ENCODE measurements around the gene OAT.
"Not testable (repeated sequence)": the region's sequence is repeated elsewhere in the genome, so short reads cannot be mapped to it uniquely, and the experiment has no call there.

The OAT gene

GRCh38 chr10:124451276-124451675 lies 32.6 kb upstream of the OAT start:
- Mint-ChIP-seq H3K9me3 (ENCODE audit: low read depth) (no peaks in the 10 kb centered on the region), H3K4me1 (ENCODE audit: low read depth) (peaks cover 17% of the 10 kb centered on the region), H3K36me3 (no peaks in the 10 kb centered on the region), H3K4me3 (no peak overlapping the region), H3K27me3 (peaks cover 39% of the 10 kb centered on the region), H3K27ac (no peak overlapping the region)

GRCh38 chr10:124450783-124451057 lies 32.0 kb upstream of the OAT start:
- H3K27ac Mint-ChIP-seq: no peak overlapping the region
- no peak overlapping the region for H3K4me3 Mint-ChIP-seq
- H3K27me3 Mint-ChIP-seq: peaks cover 37% of the 10 kb centered on the region
- H3K9me3 Mint-ChIP-seq (ENCODE audit: low read depth): no peaks in the 10 kb centered on the region
- no peaks in the 10 kb centered on the region for H3K36me3 Mint-ChIP-seq
- peaks cover 17% of the 10 kb centered on the region for H3K4me1 Mint-ChIP-seq (ENCODE audit: low read depth)

- H3K4me3 Mint-ChIP-seq: peak within 1 kb of the TSS; percentile 67
- H3K9me3 Mint-ChIP-seq (ENCODE audit: low read depth): no peaks in the 10 kb centered on the region
- peaks cover 39% of the 10 kb centered on the region for H3K27me3 Mint-ChIP-seq
- H3K36me3 Mint-ChIP-seq: no peaks in the 10 kb centered on the region
- H3K4me1 Mint-ChIP-seq (ENCODE audit: low read depth): peaks cover 17% of the 10 kb centered on the region
- H3K27ac Mint-ChIP-seq: no peak within 1 kb of the TSS
Measured at GRCh38 chr10:124450012-124450782, 31.5 kb upstream of the OAT start, which contains the start of gene NKX1-2. Gene NKX1-2, minus strand, starts transcription at chr10:124450035. Its CDS starts 92 bp downstream, at chr10:124449943.

GRCh38 chr10:124449170-124450011 lies 30.7 kb upstream of the OAT start:
- peak overlapping the region; percentile 59 for H3K4me3 Mint-ChIP-seq
- H3K4me1 Mint-ChIP-seq (ENCODE audit: low read depth): peaks cover 17% of the 10 kb centered on the region
- H3K9me3 Mint-ChIP-seq (ENCODE audit: low read depth): no peaks in the 10 kb centered on the region
- no peaks in the 10 kb centered on the region for H3K36me3 Mint-ChIP-seq
- peaks cover 39% of the 10 kb centered on the region for H3K27me3 Mint-ChIP-seq
- H3K27ac Mint-ChIP-seq: no peak overlapping the region

- H3K27ac Mint-ChIP-seq: no peak overlapping the region
- peaks cover 17% of the 10 kb centered on the region for H3K4me1 Mint-ChIP-seq (ENCODE audit: low read depth)
- no peaks in the 10 kb centered on the region for H3K36me3 Mint-ChIP-seq
- peaks cover 35% of the 10 kb centered on the region for H3K27me3 Mint-ChIP-seq
- no peaks in the 10 kb centered on the region for H3K9me3 Mint-ChIP-seq (ENCODE audit: low read depth)
- H3K4me3 Mint-ChIP-seq: peak overlapping the region; percentile 30
Measured at GRCh38 chr10:124448696-124449169, 30.0 kb upstream of the OAT start.

GRCh38 chr10:124447751-124448466 lies 29.2 kb upstream of the OAT start:
- Mint-ChIP-seq H3K36me3 (no peaks in the 10 kb centered on the region), H3K27ac (no peak overlapping the region), H3K4me3 (peak overlapping the region; percentile 51), H3K9me3 (ENCODE audit: low read depth) (no peaks in the 10 kb centered on the region), H3K27me3 (peaks cover 33% of the 10 kb centered on the region), H3K4me1 (ENCODE audit: low read depth) (peaks cover 17% of the 10 kb centered on the region)

GRCh38 chr10:124446830-124447750 lies 28.4 kb upstream of the OAT start:
- Mint-ChIP-seq H3K36me3 (no peaks in the 10 kb centered on the region), H3K27ac (no peak overlapping the region), H3K4me3 (peak overlapping the region; percentile 38), H3K27me3 (peaks cover 33% of the 10 kb centered on the region), H3K4me1 (ENCODE audit: low read depth) (peaks cover 17% of the 10 kb centered on the region), H3K9me3 (ENCODE audit: low read depth) (no peaks in the 10 kb centered on the region)

GRCh38 chr10:124441694-124442093 lies 23.0 kb upstream of the OAT start:
- not testable (repeated sequence) for H3K36me3 Mint-ChIP-seq; H3K4me3 Mint-ChIP-seq; H3K27ac Mint-ChIP-seq; H3K4me1 Mint-ChIP-seq (ENCODE audit: low read depth); H3K9me3 Mint-ChIP-seq (ENCODE audit: low read depth)
- peaks cover 19% of the 10 kb centered on the region for H3K27me3 Mint-ChIP-seq

GRCh38 chr10:124436191-124436638 lies 17.5 kb upstream of the OAT start:
- H3K27ac Mint-ChIP-seq: no peak overlapping the region
- no peak overlapping the region for H3K4me3 Mint-ChIP-seq

GRCh38 chr10:124435683-124436082 lies 17.0 kb upstream of the OAT start:
- not testable (repeated sequence) for H3K36me3 Mint-ChIP-seq; H3K9me3 Mint-ChIP-seq (ENCODE audit: low read depth); H3K4me1 Mint-ChIP-seq (ENCODE audit: low read depth); H3K27me3 Mint-ChIP-seq; H3K27ac Mint-ChIP-seq; H3K4me3 Mint-ChIP-seq

More at GRCh38 chr10:124436191-124436638, 17.5 kb upstream of the OAT start:
- Mint-ChIP-seq H3K36me3 (no peaks in the 10 kb centered on the region), H3K9me3 (ENCODE audit: low read depth) (no peaks in the 10 kb centered on the region), H3K4me1 (ENCODE audit: low read depth) (no peaks in the 10 kb centered on the region), H3K27me3 (peaks cover 5% of the 10 kb centered on the region)

- Mint-ChIP-seq H3K4me1 (ENCODE audit: low read depth) (no peaks in the 10 kb centered on the region), H3K4me3 (no peak overlapping the region), H3K36me3 (no peaks in the 10 kb centered on the region), H3K27me3 (peaks cover 3% of the 10 kb centered on the region), H3K27ac (no peak overlapping the region), H3K9me3 (ENCODE audit: low read depth) (no peaks in the 10 kb centered on the region)
Measured at GRCh38 chr10:124433461-124433860, 14.7 kb upstream of the OAT start.

- Mint-ChIP-seq H3K4me1 (ENCODE audit: low read depth) (no peaks in the 10 kb centered on the region), H3K9me3 (ENCODE audit: low read depth) (no peaks in the 10 kb centered on the region), H3K4me3 (no peak overlapping the region)
Measured at GRCh38 chr10:124430077-124430476, 11.4 kb upstream of the OAT start.

GRCh38 chr10:124429576-124429975 lies 10.9 kb upstream of the OAT start:
- no peaks in the 10 kb centered on the region for H3K27me3 Mint-ChIP-seq
- H3K9me3 Mint-ChIP-seq (ENCODE audit: low read depth): no peaks in the 10 kb centered on the region
- no peak overlapping the region for H3K4me3 Mint-ChIP-seq
- no peaks in the 10 kb centered on the region for H3K36me3 Mint-ChIP-seq
- H3K4me1 Mint-ChIP-seq (ENCODE audit: low read depth): no peaks in the 10 kb centered on the region
- no peak overlapping the region for H3K27ac Mint-ChIP-seq

More at GRCh38 chr10:124430077-124430476, 11.4 kb upstream of the OAT start:
- no peaks in the 10 kb centered on the region for H3K27me3 Mint-ChIP-seq
- no peak overlapping the region for H3K27ac Mint-ChIP-seq
- no peaks in the 10 kb centered on the region for H3K36me3 Mint-ChIP-seq

GRCh38 chr10:124428207-124428777 lies 9.6 kb upstream of the OAT start:
- Mint-ChIP-seq H3K27ac (no peak overlapping the region), H3K4me3 (no peak overlapping the region), H3K36me3 (no peaks in the 10 kb centered on the region), H3K4me1 (ENCODE audit: low read depth) (no peaks in the 10 kb centered on the region), H3K27me3 (peaks cover 2% of the 10 kb centered on the region), H3K9me3 (ENCODE audit: low read depth) (no peaks in the 10 kb centered on the region)

Data from activated naive CD8-positive, alpha-beta T cell (primary cell).